Measurements from ENCODE around the gene KCTD18. TPM values are rescaled to one million over a fixed set of nuclear protein-coding genes. Genes with fewer than 3 reads are reported as not detected.

Gene KCTD18
- total and polyA plus RNA-seq, 4 donors: 4.4 to 7.9 (median 6.5) TPM

DNA sequence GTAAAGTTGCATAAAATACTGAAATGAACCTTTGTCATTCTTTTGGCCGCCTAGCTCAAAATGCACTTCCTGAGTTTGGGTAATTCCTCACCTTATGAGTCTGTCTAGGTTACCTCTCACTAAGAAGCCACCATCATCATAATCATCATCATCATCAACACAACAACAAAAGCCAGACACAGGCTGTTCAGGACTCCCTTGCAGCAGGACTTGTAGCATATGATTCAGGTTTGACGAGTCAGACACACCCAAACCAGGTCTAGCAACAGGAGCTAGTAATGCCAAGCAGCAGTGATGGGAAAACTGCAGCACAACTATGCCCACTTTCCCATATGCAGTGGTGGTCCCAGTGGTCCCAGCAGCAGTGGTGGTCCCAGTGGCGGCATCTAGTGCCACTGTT is 13.3 kb upstream of the KCTD18 start:
- H3K27ac ChIP-seq (ENCODE audit: low read depth in 1 of 2, low read length in 2 of 2): no peak overlapping the region
- H3K4me1 ChIP-seq (ENCODE audit: control insufficient read depth in 4 of 4, insufficient read depth in 4 of 4, low read length in 3 of 4): peaks cover 0 to 17% (median 10%) of the 10 kb centered on the region in 4 donors
- H3K36me3 ChIP-seq (ENCODE audit: control insufficient read depth in 4 of 4, insufficient read depth in 3 of 4, low read depth in 1 of 4, low read length in 3 of 4): no peaks in the 10 kb centered on the region
- DNase-seq (ENCODE audit: low spot score): no peak
- H3K9ac ChIP-seq (ENCODE audit: low read depth in 1 of 2, low read length in 2 of 2): no peak overlapping the region
- TF ChIP-seq SP1 (IDR thresholded peaks at IDR 0.05): no peak
- TF ChIP-seq YY1 (IDR thresholded peaks at IDR 0.05): no peak
- no peak for TF ChIP-seq JUND (IDR thresholded peaks at IDR 0.05)
- TF ChIP-seq HNF4A (conservative IDR thresholded peaks at IDR 0.05): no peak
- TF ChIP-seq RXRA (IDR thresholded peaks at IDR 0.05): no peak
- TF ChIP-seq HNF4G (IDR thresholded peaks at IDR 0.05): no peak
- TF ChIP-seq GABPA (IDR thresholded peaks at IDR 0.05 in 1 of 2, conservative IDR thresholded peaks at IDR 0.05 in 1 of 2): no peak
- TF ChIP-seq RAD21 (IDR thresholded peaks at IDR 0.05): no peak
- TF ChIP-seq, protein P1, sequence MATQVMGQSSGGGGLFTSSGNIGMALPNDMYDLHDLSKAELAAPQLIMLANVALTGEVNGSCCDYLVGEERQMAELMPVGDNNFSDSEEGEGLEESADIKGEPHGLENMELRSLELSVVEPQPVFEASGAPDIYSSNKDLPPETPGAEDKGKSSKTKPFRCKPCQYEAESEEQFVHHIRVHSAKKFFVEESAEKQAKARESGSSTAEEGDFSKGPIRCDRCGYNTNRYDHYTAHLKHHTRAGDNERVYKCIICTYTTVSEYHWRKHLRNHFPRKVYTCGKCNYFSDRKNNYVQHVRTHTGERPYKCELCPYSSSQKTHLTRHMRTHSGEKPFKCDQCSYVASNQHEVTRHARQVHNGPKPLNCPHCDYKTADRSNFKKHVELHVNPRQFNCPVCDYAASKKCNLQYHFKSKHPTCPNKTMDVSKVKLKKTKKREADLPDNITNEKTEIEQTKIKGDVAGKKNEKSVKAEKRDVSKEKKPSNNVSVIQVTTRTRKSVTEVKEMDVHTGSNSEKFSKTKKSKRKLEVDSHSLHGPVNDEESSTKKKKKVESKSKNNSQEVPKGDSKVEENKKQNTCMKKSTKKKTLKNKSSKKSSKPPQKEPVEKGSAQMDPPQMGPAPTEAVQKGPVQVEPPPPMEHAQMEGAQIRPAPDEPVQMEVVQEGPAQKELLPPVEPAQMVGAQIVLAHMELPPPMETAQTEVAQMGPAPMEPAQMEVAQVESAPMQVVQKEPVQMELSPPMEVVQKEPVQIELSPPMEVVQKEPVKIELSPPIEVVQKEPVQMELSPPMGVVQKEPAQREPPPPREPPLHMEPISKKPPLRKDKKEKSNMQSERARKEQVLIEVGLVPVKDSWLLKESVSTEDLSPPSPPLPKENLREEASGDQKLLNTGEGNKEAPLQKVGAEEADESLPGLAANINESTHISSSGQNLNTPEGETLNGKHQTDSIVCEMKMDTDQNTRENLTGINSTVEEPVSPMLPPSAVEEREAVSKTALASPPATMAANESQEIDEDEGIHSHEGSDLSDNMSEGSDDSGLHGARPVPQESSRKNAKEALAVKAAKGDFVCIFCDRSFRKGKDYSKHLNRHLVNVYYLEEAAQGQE (IDR thresholded peaks at IDR 0.05): no peak
- no peak for TF ChIP-seq TAF1 (conservative IDR thresholded peaks at IDR 0.05)
- no peak for TF ChIP-seq EGR1 (IDR thresholded peaks at IDR 0.05; ENCODE audit: low read depth in 2 of 2)
- TF ChIP-seq FOXA2 (IDR thresholded peaks at IDR 0.05): no peak
- no peak for TF ChIP-seq FOXA1 (IDR thresholded peaks at IDR 0.05)
- TF ChIP-seq, protein P2, sequence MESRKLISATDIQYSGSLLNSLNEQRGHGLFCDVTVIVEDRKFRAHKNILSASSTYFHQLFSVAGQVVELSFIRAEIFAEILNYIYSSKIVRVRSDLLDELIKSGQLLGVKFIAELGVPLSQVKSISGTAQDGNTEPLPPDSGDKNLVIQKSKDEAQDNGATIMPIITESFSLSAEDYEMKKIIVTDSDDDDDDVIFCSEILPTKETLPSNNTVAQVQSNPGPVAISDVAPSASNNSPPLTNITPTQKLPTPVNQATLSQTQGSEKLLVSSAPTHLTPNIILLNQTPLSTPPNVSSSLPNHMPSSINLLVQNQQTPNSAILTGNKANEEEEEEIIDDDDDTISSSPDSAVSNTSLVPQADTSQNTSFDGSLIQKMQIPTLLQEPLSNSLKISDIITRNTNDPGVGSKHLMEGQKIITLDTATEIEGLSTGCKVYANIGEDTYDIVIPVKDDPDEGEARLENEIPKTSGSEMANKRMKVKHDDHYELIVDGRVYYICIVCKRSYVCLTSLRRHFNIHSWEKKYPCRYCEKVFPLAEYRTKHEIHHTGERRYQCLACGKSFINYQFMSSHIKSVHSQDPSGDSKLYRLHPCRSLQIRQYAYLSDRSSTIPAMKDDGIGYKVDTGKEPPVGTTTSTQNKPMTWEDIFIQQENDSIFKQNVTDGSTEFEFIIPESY (IDR thresholded peaks at IDR 0.05): no peak
- H3K9me3 ChIP-seq (ENCODE audit: control insufficient read depth in 4 of 4, low read length in 3 of 4): no peaks in the 10 kb centered on the region
- H3K4me3 ChIP-seq (ENCODE audit: low read depth in 1 of 3, low read length in 3 of 3): no peak overlapping the region
- 80% methylated on average over 3 of the region's 3 CpGs for WGBS
- no peaks in the 10 kb centered on the region for H3K27me3 ChIP-seq (ENCODE audit: control insufficient read depth in 4 of 4, insufficient read depth in 4 of 4, low read length in 3 of 4)

DNA sequence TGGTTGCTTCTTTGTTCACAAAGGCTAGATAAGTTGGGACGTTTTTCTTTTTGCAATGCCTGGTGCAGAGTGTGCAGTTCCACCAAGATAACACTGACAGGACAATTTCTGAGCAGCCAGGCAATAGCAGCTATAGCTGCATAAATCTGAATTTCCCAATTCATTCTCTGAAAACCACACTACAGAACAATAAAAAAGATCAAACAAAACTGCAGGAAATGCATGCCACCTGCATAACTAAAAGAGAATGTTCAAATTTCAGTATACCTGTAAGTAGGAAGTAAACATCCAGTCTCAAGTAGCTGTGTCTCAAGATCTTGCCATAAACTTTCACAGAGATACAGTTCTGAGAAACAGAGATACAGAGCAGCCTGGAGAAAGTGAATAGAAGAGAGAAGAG is 5.3 kb upstream of the KCTD18 start:
- Histone ChIP-seq H3K9ac (ENCODE audit: low read depth in 1 of 2, low read length in 2 of 2) (no peak overlapping the region), H3K27me3 (ENCODE audit: control insufficient read depth in 4 of 4, insufficient read depth in 4 of 4, low read length in 3 of 4) (no peaks in the 10 kb centered on the region), H3K4me1 (ENCODE audit: control insufficient read depth in 4 of 4, insufficient read depth in 4 of 4, low read length in 3 of 4) (peaks cover 0 to 5% (median 3%) of the 10 kb centered on the region in 4 donors), H3K4me3 (ENCODE audit: low read depth in 1 of 3, low read length in 3 of 3) (no peak overlapping the region), H3K9me3 (ENCODE audit: control insufficient read depth in 4 of 4, low read length in 3 of 4) (no peaks in the 10 kb centered on the region), H3K27ac (ENCODE audit: low read depth in 1 of 2, low read length in 2 of 2) (no peak overlapping the region), H3K36me3 (ENCODE audit: control insufficient read depth in 4 of 4, insufficient read depth in 3 of 4, low read depth in 1 of 4, low read length in 3 of 4) (no peaks in the 10 kb centered on the region)
- 18% methylated on average over 1 of the region's 1 CpG for WGBS
- no peak for DNase-seq (ENCODE audit: low spot score)
- TF ChIP-seq, protein P1 (IDR thresholded peaks at IDR 0.05): no peak
- TF ChIP-seq SP1 (IDR thresholded peaks at IDR 0.05) (no peak), RAD21 (IDR thresholded peaks at IDR 0.05) (no peak), FOXA2 (IDR thresholded peaks at IDR 0.05) (no peak), YY1 (IDR thresholded peaks at IDR 0.05) (no peak), NR2F2 (IDR thresholded peaks at IDR 0.05) (no peak), FOXA1 (IDR thresholded peaks at IDR 0.05) (no peak), TAF1 (conservative IDR thresholded peaks at IDR 0.05) (no peak), GABPA (IDR thresholded peaks at IDR 0.05 in 1 of 2, conservative IDR thresholded peaks at IDR 0.05 in 1 of 2) (no peak), RXRA (IDR thresholded peaks at IDR 0.05) (no peak)
- TF ChIP-seq, protein P3, sequence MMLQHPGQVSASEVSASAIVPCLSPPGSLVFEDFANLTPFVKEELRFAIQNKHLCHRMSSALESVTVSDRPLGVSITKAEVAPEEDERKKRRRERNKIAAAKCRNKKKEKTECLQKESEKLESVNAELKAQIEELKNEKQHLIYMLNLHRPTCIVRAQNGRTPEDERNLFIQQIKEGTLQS (IDR thresholded peaks at IDR 0.05): no peak
- TF ChIP-seq, protein P4, sequence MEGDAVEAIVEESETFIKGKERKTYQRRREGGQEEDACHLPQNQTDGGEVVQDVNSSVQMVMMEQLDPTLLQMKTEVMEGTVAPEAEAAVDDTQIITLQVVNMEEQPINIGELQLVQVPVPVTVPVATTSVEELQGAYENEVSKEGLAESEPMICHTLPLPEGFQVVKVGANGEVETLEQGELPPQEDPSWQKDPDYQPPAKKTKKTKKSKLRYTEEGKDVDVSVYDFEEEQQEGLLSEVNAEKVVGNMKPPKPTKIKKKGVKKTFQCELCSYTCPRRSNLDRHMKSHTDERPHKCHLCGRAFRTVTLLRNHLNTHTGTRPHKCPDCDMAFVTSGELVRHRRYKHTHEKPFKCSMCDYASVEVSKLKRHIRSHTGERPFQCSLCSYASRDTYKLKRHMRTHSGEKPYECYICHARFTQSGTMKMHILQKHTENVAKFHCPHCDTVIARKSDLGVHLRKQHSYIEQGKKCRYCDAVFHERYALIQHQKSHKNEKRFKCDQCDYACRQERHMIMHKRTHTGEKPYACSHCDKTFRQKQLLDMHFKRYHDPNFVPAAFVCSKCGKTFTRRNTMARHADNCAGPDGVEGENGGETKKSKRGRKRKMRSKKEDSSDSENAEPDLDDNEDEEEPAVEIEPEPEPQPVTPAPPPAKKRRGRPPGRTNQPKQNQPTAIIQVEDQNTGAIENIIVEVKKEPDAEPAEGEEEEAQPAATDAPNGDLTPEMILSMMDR (IDR thresholded peaks at IDR 0.05; ENCODE audit: low read depth, low read length, missing input control): no peak
- TF ChIP-seq, protein P5, sequence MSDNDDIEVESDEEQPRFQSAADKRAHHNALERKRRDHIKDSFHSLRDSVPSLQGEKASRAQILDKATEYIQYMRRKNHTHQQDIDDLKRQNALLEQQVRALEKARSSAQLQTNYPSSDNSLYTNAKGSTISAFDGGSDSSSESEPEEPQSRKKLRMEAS (IDR thresholded peaks at IDR 0.05): no peak
